ENCODE results near the gene CDK19.

- TF ChIP-seq CTCF (conservative IDR thresholded peaks at IDR 0.05) (no peak), EZH2 (IDR thresholded peaks at IDR 0.05; ENCODE audit: low read depth) (no peak)
Measured at GRCh38 chr6:110746680-110747079, 68.6 kb downstream of the CDK19 start.

Data from PC-9 (cell line).